ACHN (cell line): ENCODE data around the gene TMEM53.
"Not testable (repeated sequence)": the region's sequence is repeated elsewhere in the genome, so short reads cannot be mapped to it uniquely, and the experiment has no call there.

Experiments used
- DNase-seq: peaks from one replicate; pipeline ENCODE4 v3.0.0-alpha.2; 2015
- in situ Hi-C: cut with HindIII; loops from 2 replicates; pipeline ENCODE4 v1.10.0; 2017; ENCODE audit warnings: low sequenced_read_pairs, low pct_ligation_motif_present, low pct_unique_long_range_greater_than_20kb

TMEM53 gene

GRCh38 chr1:44701141-44701573 is 26.9 kb upstream of the TMEM53 start:
- in situ Hi-C loops = no loop called here
- no peak for DNase-seq

GRCh38 chr1:44700573-44700972 is 26.3 kb upstream of the TMEM53 start:
- in situ Hi-C loops = no loop called here
- DNase-seq = no peak

GRCh38 chr1:44699375-44699774 is 25.1 kb upstream of the TMEM53 start:
- in situ Hi-C loops, DNase-seq: not testable (repeated sequence)

GRCh38 chr1:44698138-44698537 is 23.9 kb upstream of the TMEM53 start:
- in situ Hi-C loops = no loop called here
- DNase-seq = no peak

- DNase-seq = no peak
- in situ Hi-C loops = no loop called here
These were observed 22.6 kb upstream of the TMEM53 start for GRCh38 chr1:44696789-44697345.

- in situ Hi-C loops = no loop called here
- no peak for DNase-seq
These were observed 21.8 kb upstream of the TMEM53 start for GRCh38 chr1:44696101-44696500.

GRCh38 chr1:44695671-44696070 is 21.4 kb upstream of the TMEM53 start:
- DNase-seq = no peak
- in situ Hi-C loops = no loop called here

- in situ Hi-C loops = no loop called here
- DNase-seq = no peak
These were observed 20.7 kb upstream of the TMEM53 start for GRCh38 chr1:44694863-44695478.

GRCh38 chr1:44693900-44694299 is 19.6 kb upstream of the TMEM53 start:
- in situ Hi-C loops = no loop called here
- no peak for DNase-seq

GRCh38 chr1:44693159-44693558 is 18.9 kb upstream of the TMEM53 start:
- in situ Hi-C loops = no loop called here
- DNase-seq = no peak

- in situ Hi-C loops = no loop called here
- DNase-seq = no peak
These were observed 15.1 kb upstream of the TMEM53 start for GRCh38 chr1:44689447-44689765.

- no peak for DNase-seq
- in situ Hi-C loops = no loop called here
These were observed 14.6 kb upstream of the TMEM53 start for GRCh38 chr1:44688760-44689446.

GRCh38 chr1:44685881-44686280 is 11.6 kb upstream of the TMEM53 start:
- DNase-seq = no peak
- in situ Hi-C loops = no loop called here

- in situ Hi-C loops = no loop called here
- no peak for DNase-seq
These were observed 10.9 kb upstream of the TMEM53 start for GRCh38 chr1:44685218-44685617.

- no peak for DNase-seq
- in situ Hi-C loops = no loop called here
These were observed 10.2 kb upstream of the TMEM53 start for GRCh38 chr1:44684525-44684924.

- in situ Hi-C loops = no loop called here
- DNase-seq = no peak
These were observed 8.6 kb upstream of the TMEM53 start for GRCh38 chr1:44682883-44683265.

GRCh38 chr1:44681905-44682882 is 7.9 kb upstream of the TMEM53 start:
- DNase-seq = no peak
- in situ Hi-C loops = no loop called here

- in situ Hi-C loops = no loop called here
- DNase-seq = no peak
These were observed 5.2 kb upstream of the TMEM53 start for GRCh38 chr1:44679468-44679867.

- no peak for DNase-seq
- in situ Hi-C loops = no loop called here
These were observed 4.3 kb upstream of the TMEM53 start for GRCh38 chr1:44678626-44679025.
